BE2C (cell line): ENCODE measurements around the gene HUWE1.

ENCODE experiments used
- DNase-seq: peaks from one replicate; pipeline ENCODE4 v3.0.0-alpha.2; 2020
- H3K27me3 ChIP-seq: fragments of 250-450 bp; sonication (Bioruptor Pico); 2 replicates; pipeline ENCODE4 v1.5.1; 2020; ENCODE audit warnings: mild to moderate bottlenecking
- H3K36me3 ChIP-seq: fragments of 250-450 bp; sonication (Bioruptor Pico); 2 replicates; pipeline ENCODE4 v1.5.1; 2020; ENCODE audit warnings: mild to moderate bottlenecking
- H3K4me1 ChIP-seq: fragments of 250-450 bp; sonication (Bioruptor Pico); 2 replicates; pipeline ENCODE4 v1.5.1; 2020
- H3K4me3 ChIP-seq: 2 replicates; pipeline ENCODE4 v1.5.1; 2011; ENCODE audit warnings: low read depth, low read length
- H3K9me3 ChIP-seq: fragments of 250-450 bp; sonication (Bioruptor Pico); 2 replicates; pipeline ENCODE4 v1.5.1; 2020
- CTCF ChIP-seq: IDR thresholded peaks from 2 replicates; pipeline ENCODE4 v1.5.1; 2012; ENCODE audit warnings: mild to moderate bottlenecking, low read depth, low read length

The HUWE1 gene

DNA sequence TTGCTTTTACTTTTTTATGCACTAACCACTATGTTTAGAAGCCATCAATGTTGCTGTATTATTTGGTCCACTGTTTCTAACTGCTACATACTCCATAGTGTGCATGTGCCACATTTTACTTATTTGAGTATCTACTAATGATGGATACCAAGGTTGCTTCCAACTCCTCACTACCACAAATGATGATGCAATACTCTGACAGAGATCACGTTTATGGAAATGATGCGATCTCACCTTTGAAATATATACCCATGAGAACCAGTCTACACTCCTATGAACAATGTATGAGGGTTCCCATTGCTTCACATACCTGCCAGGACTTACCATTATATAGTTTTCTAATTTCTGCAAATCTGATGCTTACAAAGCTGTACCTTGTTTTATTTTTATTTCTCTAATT lies 44.2 kb downstream of the HUWE1 start:
- Histone ChIP-seq H3K36me3 (peaks cover 60% of the 10 kb centered on the region), H3K9me3 (no peaks in the 10 kb centered on the region), H3K27me3 (no peaks in the 10 kb centered on the region), H3K4me3 (no peak overlapping the region), H3K4me1 (no peaks in the 10 kb centered on the region)
- DNase-seq: no peak
- no peak for TF ChIP-seq CTCF

DNA sequence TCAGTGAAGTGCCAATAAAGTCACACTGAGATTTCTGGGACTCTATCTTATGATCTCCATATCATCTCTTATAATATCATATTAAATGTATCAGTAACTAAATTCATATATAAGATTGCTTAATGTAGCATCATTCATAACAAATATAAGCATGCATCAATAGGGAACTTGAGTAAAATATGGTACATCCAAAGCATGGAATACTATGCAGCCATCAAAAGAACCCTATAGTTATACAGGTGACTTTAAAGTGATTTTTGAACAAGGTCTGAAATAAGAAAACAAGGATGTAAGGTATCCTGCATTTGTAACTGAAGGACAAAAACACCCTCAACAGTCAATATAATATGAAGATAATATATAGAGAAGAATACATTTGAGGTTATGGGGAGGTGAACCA lies 47.3 kb downstream of the HUWE1 start:
- peaks cover 56% of the 10 kb centered on the region for H3K36me3 ChIP-seq
- no peaks in the 10 kb centered on the region for H3K27me3 ChIP-seq
- no peaks in the 10 kb centered on the region for H3K4me1 ChIP-seq

GRCh38 chrX:53637479-53637878 lies 49.0 kb downstream of the HUWE1 start:
- Histone ChIP-seq H3K4me1 (no peaks in the 10 kb centered on the region), H3K36me3 (peaks cover 56% of the 10 kb centered on the region), H3K27me3 (no peaks in the 10 kb centered on the region), H3K9me3 (no peaks in the 10 kb centered on the region), H3K4me3 (no peak overlapping the region)
- TF ChIP-seq CTCF: no peak
- DNase-seq: no peak

More for the DNA sequence above, 47.3 kb downstream of the HUWE1 start:
- no peaks in the 10 kb centered on the region for H3K9me3 ChIP-seq
- no peak for TF ChIP-seq CTCF
- DNase-seq: no peak
- no peak overlapping the region for H3K4me3 ChIP-seq

DNA sequence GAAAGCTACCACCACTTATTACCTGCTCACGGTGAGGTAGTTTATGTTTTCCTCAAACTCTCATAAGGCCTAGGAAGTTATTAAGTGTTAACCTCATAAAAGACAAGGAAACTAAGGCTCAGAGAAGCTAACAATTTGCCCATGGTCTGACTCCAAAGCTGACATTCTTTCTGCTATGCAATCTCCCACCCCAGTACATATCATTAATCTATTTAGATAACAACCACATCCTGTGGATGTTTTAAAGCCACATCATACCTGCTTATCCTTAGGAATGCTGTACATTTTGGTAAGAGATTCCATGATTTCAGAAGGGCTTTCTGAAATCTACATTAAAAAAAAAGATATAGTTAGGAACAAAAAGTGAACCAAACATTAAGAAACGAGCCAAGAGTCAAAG lies 55.4 kb downstream of the HUWE1 start:
- TF ChIP-seq CTCF: no peak
- H3K4me1 ChIP-seq: no peaks in the 10 kb centered on the region
- no peak for DNase-seq
- peaks cover 66% of the 10 kb centered on the region for H3K36me3 ChIP-seq
- H3K9me3 ChIP-seq: no peaks in the 10 kb centered on the region
- no peak overlapping the region for H3K4me3 ChIP-seq
- H3K27me3 ChIP-seq: no peaks in the 10 kb centered on the region

DNA sequence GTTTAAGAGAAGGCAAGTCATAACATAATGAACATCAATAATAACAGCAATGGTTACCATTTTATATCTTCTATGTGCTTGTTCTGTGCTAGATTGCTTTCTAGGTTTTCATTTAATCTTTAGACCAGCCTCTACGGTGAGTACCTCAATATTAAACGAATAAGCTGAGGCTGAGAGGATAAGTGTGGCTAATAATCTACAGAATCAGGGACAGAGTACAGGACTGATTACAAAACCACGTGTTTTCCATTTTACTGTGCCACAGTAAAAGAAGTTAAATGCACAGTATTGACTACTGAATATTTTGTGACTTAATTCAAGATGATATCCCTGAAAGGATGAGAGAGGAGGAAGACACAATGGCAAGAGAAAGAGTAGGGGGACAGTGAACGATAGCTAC lies 56.3 kb downstream of the HUWE1 start:
- no peak for TF ChIP-seq CTCF
- Histone ChIP-seq H3K4me3 (no peak overlapping the region), H3K27me3 (no peaks in the 10 kb centered on the region), H3K9me3 (no peaks in the 10 kb centered on the region), H3K4me1 (no peaks in the 10 kb centered on the region), H3K36me3 (peaks cover 60% of the 10 kb centered on the region)
- no peak for DNase-seq

GRCh38 chrX:53622431-53622830 lies 64.1 kb downstream of the HUWE1 start:
- Histone ChIP-seq H3K4me1 (no peaks in the 10 kb centered on the region), H3K4me3 (no peak overlapping the region), H3K27me3 (no peaks in the 10 kb centered on the region), H3K9me3 (no peaks in the 10 kb centered on the region), H3K36me3 (peaks cover 45% of the 10 kb centered on the region)
- TF ChIP-seq CTCF: no peak
- no peak for DNase-seq
